ENCODE results near the gene GPR180.

The GPR180 gene

GRCh38 chr13:94607056-94607455 is 5.4 kb downstream of the GPR180 start:
- no peak overlapping the region for H3K4me3 ChIP-seq (ENCODE audit: control insufficient read depth, low read depth, low read length)
- DNase-seq (ENCODE audit: low read depth), result no peak
- TF ChIP-seq CTCF (conservative IDR thresholded peaks at IDR 0.05; ENCODE audit: control insufficient read depth, insufficient read depth, low read depth, low read length), result no peak

- TF ChIP-seq CTCF (conservative IDR thresholded peaks at IDR 0.05; ENCODE audit: control insufficient read depth, insufficient read depth, low read depth, low read length), result no peak
- peak; percentile 31 for DNase-seq (ENCODE audit: low read depth)
- H3K4me3 ChIP-seq (ENCODE audit: control insufficient read depth, low read depth, low read length), result no peak overlapping the region
Observed at GRCh38 chr13:94607939-94608338, 6.3 kb downstream of the GPR180 start.

GRCh38 chr13:94608586-94608985 is 6.9 kb downstream of the GPR180 start:
- DNase-seq (ENCODE audit: low read depth), result peak; percentile 21
- TF ChIP-seq CTCF (conservative IDR thresholded peaks at IDR 0.05; ENCODE audit: control insufficient read depth, insufficient read depth, low read depth, low read length), result no peak
- no peak overlapping the region for H3K4me3 ChIP-seq (ENCODE audit: control insufficient read depth, low read depth, low read length)

DNA sequence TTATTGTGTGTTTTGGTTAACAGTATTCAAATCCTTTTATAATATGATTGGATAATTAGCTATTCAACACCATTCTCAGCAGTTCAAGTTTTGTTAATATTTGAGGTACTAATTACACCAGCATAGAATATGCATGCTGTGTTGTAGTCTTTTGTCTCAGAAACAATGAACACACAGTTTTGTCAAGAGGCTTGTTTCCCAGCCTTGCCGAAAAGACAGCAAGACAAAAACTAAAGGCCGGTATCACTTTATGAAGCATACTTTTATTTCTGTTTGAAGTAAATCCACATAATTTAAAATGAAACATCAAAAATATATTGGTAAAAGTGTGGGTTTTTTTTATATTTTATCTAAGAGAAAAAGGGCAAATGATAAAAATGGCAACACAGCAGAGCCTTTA is 7.5 kb downstream of the GPR180 start:
- no peak for TF ChIP-seq CTCF (conservative IDR thresholded peaks at IDR 0.05; ENCODE audit: control insufficient read depth, insufficient read depth, low read depth, low read length)
- DNase-seq (ENCODE audit: low read depth), result no peak
- no peak overlapping the region for H3K4me3 ChIP-seq (ENCODE audit: control insufficient read depth, low read depth, low read length)

DNA sequence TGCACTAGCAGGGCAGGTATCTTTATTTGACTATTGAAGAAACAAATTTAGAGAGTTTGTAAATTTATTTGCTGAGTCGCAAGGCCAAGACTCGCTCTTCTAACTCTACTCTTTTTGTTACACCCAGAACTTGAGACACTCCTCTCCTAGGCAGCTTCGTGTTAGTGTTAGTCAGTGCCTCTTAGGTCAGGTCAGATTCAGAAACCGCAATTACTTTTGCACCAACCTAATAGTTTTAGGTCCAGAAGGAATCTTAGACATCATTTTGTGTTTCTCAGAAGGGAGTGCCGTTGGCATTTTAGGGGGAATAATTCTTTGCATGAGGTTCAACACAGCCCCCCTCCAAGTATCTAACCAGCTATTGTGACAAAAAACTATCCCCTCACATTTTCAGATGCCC is 8.8 kb downstream of the GPR180 start:
- TF ChIP-seq CTCF (conservative IDR thresholded peaks at IDR 0.05; ENCODE audit: control insufficient read depth, insufficient read depth, low read depth, low read length), result no peak
- DNase-seq (ENCODE audit: low read depth), result no peak
- H3K4me3 ChIP-seq (ENCODE audit: control insufficient read depth, low read depth, low read length), result no peak overlapping the region

DNA sequence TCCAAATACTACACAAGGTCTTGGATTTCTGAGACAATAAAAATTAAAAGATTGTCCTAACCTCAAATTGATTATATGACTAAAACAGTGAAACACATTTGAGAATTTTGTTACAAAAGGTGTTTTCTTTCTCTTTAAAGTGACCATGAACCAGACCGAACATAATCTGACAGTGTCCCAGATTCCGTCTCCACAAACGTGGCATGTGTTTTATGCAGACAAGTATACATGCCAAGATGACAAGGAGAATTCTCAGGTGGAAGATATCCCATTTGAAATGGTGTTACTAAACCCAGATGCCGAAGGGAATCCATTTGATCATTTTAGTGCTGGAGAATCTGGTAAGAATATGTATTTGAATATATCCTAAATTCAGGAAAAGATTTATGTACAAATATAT is 10.4 kb downstream of the GPR180 start:
- TF ChIP-seq CTCF (conservative IDR thresholded peaks at IDR 0.05; ENCODE audit: control insufficient read depth, insufficient read depth, low read depth, low read length), result no peak
- no peak for DNase-seq (ENCODE audit: low read depth)
- H3K4me3 ChIP-seq (ENCODE audit: control insufficient read depth, low read depth, low read length), result no peak overlapping the region

- no peak for DNase-seq (ENCODE audit: low read depth)
- H3K4me3 ChIP-seq (ENCODE audit: control insufficient read depth, low read depth, low read length), result no peak overlapping the region
- TF ChIP-seq CTCF (conservative IDR thresholded peaks at IDR 0.05; ENCODE audit: control insufficient read depth, insufficient read depth, low read depth, low read length), result no peak
Observed at GRCh38 chr13:94613051-94613450, 11.4 kb downstream of the GPR180 start.

Measured in fibroblast of mammary gland (primary cell).